T47D (cell line): ENCODE measurements around the gene TRPV6.

Experiments used
- DNase-seq, 2 experiments: peaks; one replicate each; pipeline versions ENCODE4 v3.0.0 to v3.0.0-alpha.2; 2011 to 2012; ENCODE audit warnings: low read depth in 1 of 2, low spot score in 1 of 2
- JUND ChIP-seq: IDR thresholded peaks from 2 replicates; pipeline ENCODE4 v1.6.1; 2012; ENCODE audit warnings: low read depth
- in situ Hi-C: cut with HindIII; loops from 2 replicates; pipeline ENCODE4 v1.10.0; 2016; ENCODE audit warnings: low sequenced_read_pairs, low pct_unique_long_range_greater_than_20kb

The TRPV6 gene

DNA sequence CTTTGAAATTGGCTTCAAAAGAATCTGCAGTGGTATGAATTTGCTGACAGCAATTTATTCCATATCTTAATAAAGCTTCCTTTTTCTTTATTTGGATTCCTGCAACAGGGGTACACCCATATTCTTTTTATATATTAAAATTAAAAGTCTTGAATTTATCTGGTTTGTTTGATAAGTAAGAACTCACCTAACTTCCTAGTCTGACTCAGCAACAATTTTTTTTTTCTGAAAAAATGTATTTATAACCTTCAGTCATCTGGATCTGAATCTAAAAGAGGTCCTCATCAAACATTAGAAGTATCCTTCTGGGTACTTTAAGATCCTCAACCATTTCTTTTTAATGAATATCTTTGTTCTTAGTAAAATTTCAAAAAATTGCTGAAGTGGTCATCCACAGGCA lies 26.1 kb downstream of the TRPV6 start:
- in situ Hi-C loops: no loop called here
- no peak for TF ChIP-seq JUND
- DNase-seq: no peak

GRCh38 chr7:142857625-142858024 lies 27.9 kb downstream of the TRPV6 start:
- no peak for DNase-seq
- in situ Hi-C loops: no loop called here
- no peak for TF ChIP-seq JUND

DNA sequence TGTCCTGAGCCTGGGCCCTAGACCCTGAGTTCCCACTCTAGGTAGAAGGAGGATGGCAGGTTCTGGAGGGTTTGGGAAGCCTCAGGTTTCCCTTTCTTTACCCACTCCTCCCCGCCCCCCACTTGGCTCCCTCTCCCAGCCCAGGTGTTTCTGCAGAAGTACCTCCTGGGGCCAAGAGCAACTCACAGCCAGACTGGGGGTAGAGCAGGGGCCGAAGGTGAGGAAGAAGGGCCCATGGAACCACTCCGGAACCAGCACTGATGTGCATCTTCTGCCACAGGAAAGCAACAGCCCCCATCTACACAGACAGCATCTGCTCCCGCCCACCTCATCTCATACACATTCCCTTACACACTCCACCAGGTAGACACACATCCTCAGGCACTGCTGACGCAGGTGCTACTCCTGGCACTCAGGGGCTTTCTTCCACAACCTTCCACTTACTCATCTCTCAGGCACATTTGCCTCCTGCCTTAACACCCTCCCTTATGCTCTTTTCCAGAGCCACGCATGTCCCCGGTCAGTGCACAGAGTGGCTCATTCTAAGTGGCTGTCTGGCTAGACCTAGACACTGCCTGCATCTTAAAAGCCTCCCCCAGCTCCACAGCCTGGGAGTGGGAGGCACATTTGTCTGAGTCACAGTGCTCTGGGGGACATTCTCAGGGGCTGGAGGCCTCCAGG lies 28.8 kb downstream of the TRPV6 start:
- in situ Hi-C loops: no loop called here
- peak in 1 of 2 experiments; percentile 25 for DNase-seq
- no peak for TF ChIP-seq JUND

DNA sequence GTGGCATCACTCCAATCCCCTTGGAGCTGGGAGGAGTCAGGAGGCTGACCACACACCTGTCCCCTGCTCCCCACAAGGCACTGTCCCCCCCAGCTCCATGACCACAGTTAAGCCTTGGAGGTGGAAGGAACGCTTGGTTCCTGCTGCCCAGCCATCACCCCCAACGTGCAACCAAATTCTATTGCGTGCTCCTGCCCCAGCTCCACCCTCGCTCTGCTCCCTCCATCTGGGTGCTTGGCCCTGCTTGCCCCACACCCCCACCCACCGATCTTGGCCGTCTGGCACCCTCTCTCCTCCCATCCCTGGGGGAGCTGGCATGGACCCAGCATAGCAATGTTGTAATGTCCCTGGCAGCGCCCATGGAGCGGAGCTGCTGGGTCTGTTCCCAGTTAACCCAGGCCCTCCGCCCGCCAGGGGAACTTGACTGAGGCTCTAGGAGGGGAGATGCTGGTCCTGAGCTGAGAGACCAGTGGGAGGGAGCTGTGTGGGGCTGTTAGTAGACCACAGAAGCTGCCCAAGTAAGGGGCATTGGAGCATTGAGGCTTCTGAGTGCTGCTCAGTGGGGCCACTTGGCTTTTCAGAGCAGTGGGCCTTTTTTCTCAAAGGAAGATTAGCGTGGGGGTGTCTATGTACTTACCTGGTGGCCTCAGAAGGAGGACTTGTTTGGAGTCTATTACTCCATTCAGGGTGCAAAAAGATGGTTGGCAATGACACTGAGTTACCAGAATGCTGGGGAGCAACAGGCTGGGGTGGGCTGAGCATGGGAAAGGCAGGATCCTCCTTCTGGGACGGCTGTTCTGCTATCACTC lies 29.6 kb downstream of the TRPV6 start:
- no peak for TF ChIP-seq JUND
- in situ Hi-C loops: no loop called here
- no peak for DNase-seq

- TF ChIP-seq JUND: no peak
- in situ Hi-C loops: no loop called here
- no peak for DNase-seq
Measured at GRCh38 chr7:142855114-142855743, 30.3 kb downstream of the TRPV6 start.

DNA sequence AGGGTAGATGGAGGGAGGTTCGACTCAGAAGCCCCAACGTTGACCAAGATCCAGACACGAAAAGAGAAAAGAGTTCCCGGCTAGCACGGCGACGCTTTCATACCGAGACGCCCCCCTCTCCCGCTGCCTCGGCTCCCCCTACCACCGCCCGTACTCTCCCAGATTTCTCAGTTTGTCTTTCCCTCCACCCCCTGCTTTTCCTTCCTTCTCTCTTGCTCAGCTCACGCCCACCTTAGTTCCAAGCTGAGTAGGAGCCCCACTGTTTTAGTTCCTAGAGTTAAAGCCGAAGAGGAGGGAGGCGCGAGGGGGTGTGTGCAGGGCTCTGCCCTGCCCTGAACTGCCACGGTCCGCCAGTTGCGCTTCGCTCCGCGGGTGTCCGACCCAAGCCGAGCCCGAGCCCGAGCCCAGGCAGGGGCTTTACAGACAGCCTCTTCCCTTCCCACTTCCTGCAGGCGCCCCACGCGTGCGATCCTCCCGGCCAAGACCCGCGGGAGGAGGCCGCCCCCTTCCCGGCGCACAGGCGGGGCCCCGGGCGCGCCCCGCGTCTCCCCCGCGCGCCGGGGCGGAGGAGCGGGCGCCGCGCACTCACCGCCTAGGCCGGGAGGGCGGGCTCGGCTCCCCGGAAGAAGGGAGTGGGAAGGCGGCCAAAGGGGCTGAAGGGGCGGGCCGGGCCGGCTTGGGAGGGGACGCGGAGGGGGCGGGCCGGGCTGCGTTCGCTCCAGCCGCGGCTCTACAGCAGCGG lies 31.0 kb downstream of the TRPV6 start, which contains the start of gene EPHB6:
TSS of gene EPHB6 (plus strand) at position 705 of the 742 bp plus-strand sequence. CDS start 8,152 bp downstream, outside the sequence.
- in situ Hi-C loops: no loop called here
- TF ChIP-seq JUND: no peak
- DNase-seq: peak; percentile 55 to 81

DNA sequence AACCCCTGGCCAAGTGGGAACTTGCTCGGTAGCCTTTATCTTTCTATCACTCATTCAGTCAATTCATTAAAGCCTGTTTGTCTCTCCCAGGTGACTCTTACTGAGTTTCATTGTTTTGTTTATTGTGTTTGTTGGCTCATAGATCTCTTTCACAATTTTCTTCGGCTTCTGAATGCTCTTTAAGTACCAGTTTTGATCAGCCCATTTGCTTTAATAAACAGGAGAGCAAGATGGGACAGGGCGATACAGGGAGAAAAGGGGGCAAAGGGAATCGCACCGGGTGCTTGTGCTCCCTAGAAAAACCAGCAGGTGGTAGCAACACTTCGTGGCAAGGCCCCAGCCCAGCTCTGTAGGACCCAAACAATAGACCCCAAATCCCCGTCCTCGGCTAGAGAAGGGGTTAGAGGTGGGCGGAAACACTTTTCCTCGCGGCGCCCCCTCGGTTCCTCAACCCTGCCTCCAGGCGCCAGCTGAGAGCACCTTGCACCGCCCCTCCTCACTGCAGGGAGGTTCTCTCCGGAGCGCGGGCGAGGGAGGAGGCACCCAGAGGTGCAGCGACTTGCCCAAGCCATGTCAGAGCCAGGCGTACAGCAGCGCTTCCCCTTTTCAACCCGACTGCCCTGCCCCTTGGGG lies 31.7 kb downstream of the TRPV6 start:
- in situ Hi-C loops: no loop called here
- peak; percentile 41 to 61 for DNase-seq
- no peak for TF ChIP-seq JUND

DNA sequence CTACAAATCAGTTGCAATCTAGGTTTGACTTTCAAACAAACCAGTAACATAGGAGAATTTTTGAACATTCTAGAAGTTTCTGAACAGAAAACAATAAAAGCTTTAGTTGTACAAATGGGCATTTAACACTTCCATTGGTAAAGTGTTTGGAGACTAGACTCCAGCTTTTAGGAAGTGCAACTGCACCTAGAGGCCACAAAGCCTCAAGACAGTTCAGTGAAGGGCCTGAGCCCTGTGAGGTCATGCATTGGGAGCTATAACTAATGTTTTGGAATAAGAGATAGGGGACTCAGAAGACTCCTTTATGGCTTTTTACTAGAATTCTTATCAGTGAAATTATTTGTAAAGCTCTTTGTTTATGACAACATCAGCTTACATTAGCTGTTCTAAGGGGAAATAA lies 33.6 kb downstream of the TRPV6 start:
- in situ Hi-C loops: no loop called here
- no peak for TF ChIP-seq JUND
- no peak for DNase-seq

- DNase-seq: no peak
- TF ChIP-seq JUND: no peak
- in situ Hi-C loops: no loop called here
Measured at GRCh38 chr7:142851269-142851668, 34.3 kb downstream of the TRPV6 start.

GRCh38 chr7:142847353-142847752 lies 38.2 kb downstream of the TRPV6 start:
- no peak for TF ChIP-seq JUND
- no peak for DNase-seq
- in situ Hi-C loops: no loop called here

- TF ChIP-seq JUND: no peak
- DNase-seq: no peak
- in situ Hi-C loops: no loop called here
Measured at GRCh38 chr7:142842251-142842766, 43.2 kb downstream of the TRPV6 start.

DNA sequence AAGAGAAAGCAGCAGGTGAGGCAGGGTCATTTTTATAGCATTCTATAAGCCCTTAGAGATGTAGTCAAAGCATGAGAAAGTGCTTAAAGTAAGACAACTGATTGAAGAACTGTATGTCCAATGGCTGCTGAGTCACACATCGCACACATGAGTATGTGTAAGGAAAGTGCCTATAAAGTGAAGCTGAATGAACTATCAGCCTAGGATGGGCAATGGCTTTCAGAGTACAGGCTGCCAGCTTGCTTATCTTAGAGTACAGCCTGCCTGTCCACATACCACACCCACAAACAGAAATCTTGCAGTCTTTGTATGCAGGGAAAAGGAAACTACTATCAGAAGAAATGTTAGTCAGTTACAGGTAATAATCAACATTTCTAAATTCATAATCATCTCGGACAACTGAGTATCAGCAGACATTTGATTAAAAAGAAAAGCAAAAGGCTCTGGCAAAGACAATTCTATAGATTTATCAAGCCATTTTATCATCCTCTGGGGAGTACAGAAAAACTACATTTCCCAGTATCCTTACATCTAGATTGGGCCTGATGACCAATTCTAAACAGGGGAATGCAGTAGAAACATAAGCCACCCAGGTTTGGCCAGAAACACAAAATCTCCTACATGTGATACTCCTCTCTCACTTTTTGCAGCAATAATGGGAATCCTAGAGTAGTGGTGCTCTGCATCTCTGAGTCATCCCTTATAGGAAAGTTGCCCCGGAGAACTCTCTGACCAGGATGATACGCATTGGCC lies 46.9 kb downstream of the TRPV6 start:
- in situ Hi-C loops: no loop called here
- DNase-seq: no peak
- TF ChIP-seq JUND: no peak
